Activated B cell treated with CpG ODN at 0.5 μM for 24 hours (primary cell): ENCODE results near the gene PLEKHF1. TPM values are rescaled to one million over a fixed set of nuclear protein-coding genes. Genes with fewer than 3 reads are reported as not detected.

Experiments used
- ATAC-seq: fragments of 200-7000 bp; cut with Tn5 transposase; one replicate; pipeline ENCODE4 v1.10.0; 2021; ENCODE audit warnings: low read depth, mild to moderate bottlenecking, moderate library complexity
- CTCF ChIA-PET: fragments of 350-600 bp; sonication (Branson Sonifier 250); formaldehyde crosslinking; loops from one replicate; lab custom pipeline; 2021; ENCODE audit warnings: antibody characterized with exemption; lab: Charles Lee
- POLR2A ChIA-PET: fragments of 350-600 bp; sonication (Branson Sonifier 250); formaldehyde crosslinking; loops from one replicate; lab custom pipeline; 2021; ENCODE audit warnings: antibody characterized with exemption; lab: Charles Lee
- DNase-seq: peaks from one replicate; pipeline ENCODE4 v3.0.0; 2022
- H3K27ac Mint-ChIP-seq: one replicate; pipeline ENCODE4 v1.8.0; 2020; ENCODE audit warnings: mixed read lengths
- H3K27me3 Mint-ChIP-seq: one replicate; pipeline ENCODE4 v1.8.0; 2021; ENCODE audit warnings: mixed read lengths
- H3K36me3 Mint-ChIP-seq: one replicate; pipeline ENCODE4 v1.8.0; 2021; ENCODE audit warnings: low read depth, mixed read lengths
- H3K4me1 Mint-ChIP-seq: one replicate; pipeline ENCODE4 v1.8.0; 2021; ENCODE audit warnings: mixed read lengths
- H3K4me3 Mint-ChIP-seq: one replicate; pipeline ENCODE4 v1.8.0; 2020; ENCODE audit warnings: mild to moderate bottlenecking, mixed read lengths
- H3K9me3 Mint-ChIP-seq: one replicate; pipeline ENCODE4 v1.8.0; 2020; ENCODE audit warnings: mixed read lengths
- CTCF ChIP-seq: fragments of 200-600 bp; IDR thresholded peaks from one replicate; pipeline ENCODE4 v1.8.0; 2022; ENCODE audit warnings: antibody characterized with exemption, mild to moderate bottlenecking
- intact Hi-C: fragments of 100-400 bp; cut with micrococcal nuclease; formaldehyde crosslinking; loops from one replicate; pipeline ENCODE4 v1.15.1; 2024
- total RNA-seq: library from RNA; stranded (reverse); gene quantifications from 2 replicates; pipeline ENCODE4 v1.2.3, GENCODE V29; 2022

PLEKHF1 gene
- total RNA-seq, 1 donor from 2014 or later, result 5.5 TPM

GRCh38 chr19:29696565-29696846, 31.2 kb downstream of the PLEKHF1 start:
- TF ChIP-seq CTCF, result no peak
- Mint-ChIP-seq H3K9me3 (no peaks in the 10 kb centered on the region), H3K36me3 (peaks cover 2% of the 10 kb centered on the region), H3K27ac (no peak overlapping the region), H3K4me1 (peaks cover 14% of the 10 kb centered on the region), H3K4me3 (no peak overlapping the region), H3K27me3 (no peaks in the 10 kb centered on the region)
- intact Hi-C loops, result no loop called here
- CTCF ChIA-PET, result no interaction called here
- POLR2A ChIA-PET, result no interaction called here
- DNase-seq (no peak), ATAC-seq (no peak)

- ChIA-PET CTCF (no interaction called here), POLR2A (interaction anchor here (1.0 to 1.1 kb wide), 2 partner anchors 17 to 18 kb away, joined by 3 read pairs; partner anchors contain the start of gene C19orf12)
- ATAC-seq (no peak), DNase-seq (no peak)
- no peak overlapping the region for H3K27ac Mint-ChIP-seq
- peaks cover 13% of the 10 kb centered on the region for H3K36me3 Mint-ChIP-seq
- H3K4me3 Mint-ChIP-seq, result no peak overlapping the region
- no peaks in the 10 kb centered on the region for H3K27me3 Mint-ChIP-seq
- intact Hi-C loops, result no loop called here
- H3K9me3 Mint-ChIP-seq, result no peaks in the 10 kb centered on the region
- no peak for TF ChIP-seq CTCF
- H3K4me1 Mint-ChIP-seq, result peaks cover 14% of the 10 kb centered on the region
Observed at GRCh38 chr19:29697523-29698261, 32.4 kb downstream of the PLEKHF1 start.

GRCh38 chr19:29699861-29700260, 34.6 kb downstream of the PLEKHF1 start:
- no peaks in the 10 kb centered on the region for H3K27me3 Mint-ChIP-seq

GRCh38 chr19:29700498-29700897, 35.2 kb downstream of the PLEKHF1 start:
- ChIA-PET POLR2A (interaction anchor here (0.6 kb wide), 1 partner anchor 86 kb away, joined by 4 read pairs; no protein-coding TSS in a partner anchor), CTCF (no interaction called here)
- Mint-ChIP-seq H3K4me3 (no peak overlapping the region), H3K27me3 (no peaks in the 10 kb centered on the region), H3K36me3 (peaks cover 27% of the 10 kb centered on the region), H3K4me1 (peaks cover 9% of the 10 kb centered on the region), H3K27ac (no peak overlapping the region), H3K9me3 (no peaks in the 10 kb centered on the region)
- TF ChIP-seq CTCF, result no peak
- DNase-seq, result no peak
- ATAC-seq, result no peak
- intact Hi-C loops, result no loop called here

More at GRCh38 chr19:29699861-29700260, 34.6 kb downstream of the PLEKHF1 start:
- ChIA-PET CTCF (no interaction called here), POLR2A (no interaction called here)
- Mint-ChIP-seq H3K27ac (no peak overlapping the region), H3K36me3 (peaks cover 23% of the 10 kb centered on the region), H3K9me3 (no peaks in the 10 kb centered on the region), H3K4me3 (no peak overlapping the region), H3K4me1 (peaks cover 5% of the 10 kb centered on the region)
- intact Hi-C loops, result no loop called here
- ATAC-seq (no peak), DNase-seq (no peak)
- no peak for TF ChIP-seq CTCF

- H3K27me3 Mint-ChIP-seq, result no peaks in the 10 kb centered on the region
- peaks cover 42% of the 10 kb centered on the region for H3K36me3 Mint-ChIP-seq
- no peak for TF ChIP-seq CTCF
- no peaks in the 10 kb centered on the region for H3K9me3 Mint-ChIP-seq
- ChIA-PET POLR2A (no interaction called here), CTCF (no interaction called here)
- H3K4me1 Mint-ChIP-seq, result peaks cover 9% of the 10 kb centered on the region
- DNase-seq, result no peak
- intact Hi-C loops, result no loop called here
- H3K4me3 Mint-ChIP-seq, result no peak overlapping the region
- no peak for ATAC-seq
- H3K27ac Mint-ChIP-seq, result no peak overlapping the region
Observed at GRCh38 chr19:29702161-29702962, 37.1 kb downstream of the PLEKHF1 start.
